Measurements from ENCODE around the gene BAHCC1.
"Not testable (repeated sequence)": the region's sequence is repeated elsewhere in the genome, so short reads cannot be mapped to it uniquely, and the experiment has no call there.

Gene BAHCC1

GRCh38 chr17:81414756-81415516 lies 19.7 kb downstream of the BAHCC1 start:
- peak; percentile 35 for DNase-seq

- no peak for DNase-seq
Measured at GRCh38 chr17:81415681-81416080, 20.4 kb downstream of the BAHCC1 start.

- peak; percentile 28 for DNase-seq
Measured at GRCh38 chr17:81416612-81417011, 21.4 kb downstream of the BAHCC1 start.

GRCh38 chr17:81417049-81417878 lies 22.0 kb downstream of the BAHCC1 start:
- DNase-seq, result no peak

GRCh38 chr17:81417879-81418709 lies 22.8 kb downstream of the BAHCC1 start:
- no peak for DNase-seq

- peak; percentile 78 for DNase-seq
Measured at GRCh38 chr17:81418710-81419318, 23.6 kb downstream of the BAHCC1 start.

- DNase-seq, result peak; percentile 95
Measured at GRCh38 chr17:81419319-81419885, 24.1 kb downstream of the BAHCC1 start.

- DNase-seq, result no peak
Measured at GRCh38 chr17:81419886-81420768, 24.9 kb downstream of the BAHCC1 start.

- no peak for DNase-seq
Measured at GRCh38 chr17:81420769-81421462, 25.7 kb downstream of the BAHCC1 start.

- no peak for DNase-seq
Measured at GRCh38 chr17:81422776-81423697, 27.8 kb downstream of the BAHCC1 start.

GRCh38 chr17:81423698-81424071 lies 28.4 kb downstream of the BAHCC1 start:
- DNase-seq, result no peak

- DNase-seq, result no peak
Measured at GRCh38 chr17:81424151-81425017, 29.1 kb downstream of the BAHCC1 start.

- not testable (repeated sequence) for DNase-seq
Measured at GRCh38 chr17:81425041-81425440, 29.8 kb downstream of the BAHCC1 start.

- DNase-seq, result not testable (repeated sequence)
Measured at GRCh38 chr17:81425716-81426392, 30.6 kb downstream of the BAHCC1 start.

GRCh38 chr17:81426393-81427172 lies 31.3 kb downstream of the BAHCC1 start:
- DNase-seq, result no peak

GRCh38 chr17:81427173-81428120 lies 32.2 kb downstream of the BAHCC1 start:
- peak; percentile 74 for DNase-seq
